ENCODE data around the gene CFTR.

Gene CFTR

DNA sequence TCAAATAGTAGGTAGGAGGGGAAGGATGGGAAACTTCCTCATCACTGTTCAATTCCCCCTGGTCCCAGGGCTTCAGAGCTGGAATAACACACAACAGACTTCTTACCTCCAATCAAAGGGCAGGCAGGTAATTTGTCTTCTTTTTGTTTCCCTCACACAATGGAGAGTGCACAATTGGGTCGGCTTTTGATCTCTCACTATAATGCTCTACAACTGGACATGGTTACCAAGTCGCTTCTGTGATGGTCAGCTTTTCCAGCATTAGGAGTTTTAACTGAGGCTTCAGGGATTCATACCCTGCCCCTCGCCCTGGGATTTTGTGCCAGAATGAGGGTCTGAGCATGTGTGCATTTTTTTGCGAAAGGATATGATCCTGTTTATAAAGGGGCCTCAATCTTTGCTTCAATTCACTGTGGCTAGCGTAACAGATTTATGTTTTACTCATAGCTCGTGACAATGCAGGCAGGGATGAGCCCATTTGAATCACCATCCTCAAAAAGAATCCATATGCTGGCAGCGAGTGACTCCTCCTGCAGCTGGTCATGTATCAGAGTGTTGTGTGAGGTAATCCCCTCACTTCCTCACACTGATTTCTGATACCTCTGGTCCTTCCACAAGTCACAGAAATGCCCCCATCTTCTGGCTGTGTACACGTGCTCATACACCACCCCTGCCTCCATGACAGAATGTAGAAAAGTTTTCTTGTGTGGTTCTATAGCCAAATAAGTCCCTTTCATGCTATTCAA lies 203.8 kb downstream of the CFTR start:
- H2AK5ac ChIP-seq (ENCODE audit: low read length), result no peak overlapping the region
- H3K56ac ChIP-seq (ENCODE audit: low read length), result no peak overlapping the region
- H3K79me1 ChIP-seq (ENCODE audit: low read length), result no peaks in the 10 kb centered on the region
- no peak overlapping the region for H4K5ac ChIP-seq (ENCODE audit: low read length)
- H3K4me3 ChIP-seq (ENCODE audit: low read length), result no peak overlapping the region
- H4K8ac ChIP-seq (ENCODE audit: low read depth, low read length), result no peak overlapping the region
- no peak overlapping the region for H2BK5ac ChIP-seq (ENCODE audit: low read length)
- no peak overlapping the region for H3K23ac ChIP-seq (ENCODE audit: low read length)
- no peak overlapping the region for H2BK15ac ChIP-seq (replicated peaks; ENCODE audit: low read depth)
- no peak overlapping the region for H3K4me2 ChIP-seq (ENCODE audit: low read length)
- DNase-seq, result no peak
- H2BK120ac ChIP-seq (ENCODE audit: low read depth, low read length), result no peak overlapping the region
- no peak overlapping the region for H3K9ac ChIP-seq (ENCODE audit: low read length)
- H3K18ac ChIP-seq (ENCODE audit: low read length), result no peak overlapping the region
- WGBS (ENCODE audit: extremely low coverage, insufficient coverage, low lambda C conversion rate), result no CpG with 5 or more reads among the region's 8 CpGs
- H3K27ac ChIP-seq (ENCODE audit: low read depth, low read length), result no peak overlapping the region
- no peaks in the 10 kb centered on the region for H3K27me3 ChIP-seq (ENCODE audit: insufficient read depth, low read length, poor library complexity)
- no peaks in the 10 kb centered on the region for H3K79me2 ChIP-seq (ENCODE audit: control insufficient read depth, insufficient read depth, low read length)
- no peaks in the 10 kb centered on the region for H3K36me3 ChIP-seq (ENCODE audit: control insufficient read depth, insufficient read depth, low read length)
- no peaks in the 10 kb centered on the region for H3K4me1 ChIP-seq (ENCODE audit: control insufficient read depth, low read depth, low read length)
- H3K4ac ChIP-seq (ENCODE audit: low read depth, low read length), result no peak overlapping the region

DNA sequence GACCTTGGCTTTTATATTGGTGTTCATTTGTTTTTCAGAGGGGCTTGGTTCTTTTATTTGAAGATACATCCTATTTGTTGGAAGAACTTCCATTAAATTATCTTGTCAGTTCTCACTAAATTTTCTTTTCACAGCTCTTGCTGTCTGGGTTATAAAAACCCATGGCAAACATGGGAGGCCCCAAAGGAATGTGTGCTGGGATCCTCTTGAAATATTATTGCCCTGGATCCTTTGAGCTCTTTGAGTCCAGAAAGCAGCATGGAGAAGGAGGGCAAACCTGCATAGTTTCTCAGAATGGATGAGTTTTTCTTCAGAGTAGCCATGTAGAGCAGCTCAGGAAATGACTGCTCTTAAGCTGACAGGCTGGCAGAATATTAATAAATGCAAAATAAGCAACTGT lies 206.0 kb downstream of the CFTR start:
- Histone ChIP-seq H3K18ac (ENCODE audit: low read length) (peak overlapping the region; percentile 84), H3K27ac (ENCODE audit: low read depth, low read length) (no peak overlapping the region), H2AK5ac (ENCODE audit: low read length) (no peak overlapping the region), H2BK15ac (replicated peaks; ENCODE audit: low read depth) (no peak overlapping the region), H3K56ac (ENCODE audit: low read length) (no peak overlapping the region), H3K79me2 (ENCODE audit: control insufficient read depth, insufficient read depth, low read length) (no peaks in the 10 kb centered on the region), H3K4me1 (ENCODE audit: control insufficient read depth, low read depth, low read length) (peaks cover 5% of the 10 kb centered on the region), H3K9ac (ENCODE audit: low read length) (no peak overlapping the region), H3K4me2 (ENCODE audit: low read length) (no peak overlapping the region), H3K36me3 (ENCODE audit: control insufficient read depth, insufficient read depth, low read length) (no peaks in the 10 kb centered on the region), H3K23ac (ENCODE audit: low read length) (no peak overlapping the region), H3K4me3 (ENCODE audit: low read length) (no peak overlapping the region), H4K8ac (ENCODE audit: low read depth, low read length) (no peak overlapping the region), H4K5ac (ENCODE audit: low read length) (no peak overlapping the region), H2BK5ac (ENCODE audit: low read length) (no peak overlapping the region), H2BK120ac (ENCODE audit: low read depth, low read length) (peak overlapping the region; percentile 45), H3K79me1 (ENCODE audit: low read length) (no peaks in the 10 kb centered on the region), H3K27me3 (ENCODE audit: insufficient read depth, low read length, poor library complexity) (no peaks in the 10 kb centered on the region), H3K4ac (ENCODE audit: low read depth, low read length) (no peak overlapping the region)
- no peak for DNase-seq

DNA sequence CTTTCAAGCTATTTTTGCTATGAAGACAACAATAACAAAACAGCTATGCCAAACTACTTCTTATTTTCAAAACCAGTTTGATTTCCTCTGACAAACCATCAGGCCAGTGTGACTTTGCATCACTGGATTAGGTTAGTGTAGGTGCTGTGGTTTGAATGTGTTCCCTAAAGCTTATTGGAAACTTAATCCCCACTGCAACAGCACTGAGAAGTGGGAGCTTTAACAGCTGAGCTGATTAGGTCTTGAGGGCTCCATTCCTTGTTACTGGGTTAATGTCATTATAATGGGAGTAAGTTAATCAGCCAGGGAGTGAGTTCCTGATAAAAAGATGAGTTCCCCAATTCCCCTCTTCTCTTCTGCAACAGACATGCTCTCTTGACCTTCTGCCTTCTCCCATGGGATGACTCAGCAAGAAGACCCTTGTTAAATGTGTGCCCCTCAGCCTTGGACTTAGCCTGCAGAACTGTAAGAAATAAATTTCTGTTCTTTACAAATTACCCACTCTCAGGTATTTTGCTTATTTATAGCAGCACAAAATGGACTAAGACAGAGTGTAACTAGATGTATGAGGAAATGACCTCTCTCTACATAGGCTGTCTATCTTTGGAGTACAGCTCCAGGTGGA lies 206.6 kb downstream of the CFTR start:
- Histone ChIP-seq H2BK5ac (ENCODE audit: low read length) (no peak overlapping the region), H2BK120ac (ENCODE audit: low read depth, low read length) (no peak overlapping the region), H3K79me2 (ENCODE audit: control insufficient read depth, insufficient read depth, low read length) (no peaks in the 10 kb centered on the region), H4K5ac (ENCODE audit: low read length) (no peak overlapping the region), H3K27me3 (ENCODE audit: insufficient read depth, low read length, poor library complexity) (no peaks in the 10 kb centered on the region), H3K79me1 (ENCODE audit: low read length) (no peaks in the 10 kb centered on the region), H2BK15ac (replicated peaks; ENCODE audit: low read depth) (no peak overlapping the region), H3K4me3 (ENCODE audit: low read length) (no peak overlapping the region), H3K56ac (ENCODE audit: low read length) (no peak overlapping the region), H4K8ac (ENCODE audit: low read depth, low read length) (no peak overlapping the region), H3K18ac (ENCODE audit: low read length) (no peak overlapping the region), H3K36me3 (ENCODE audit: control insufficient read depth, insufficient read depth, low read length) (no peaks in the 10 kb centered on the region), H3K23ac (ENCODE audit: low read length) (no peak overlapping the region), H3K4me2 (ENCODE audit: low read length) (no peak overlapping the region), H2AK5ac (ENCODE audit: low read length) (no peak overlapping the region), H3K27ac (ENCODE audit: low read depth, low read length) (no peak overlapping the region), H3K4ac (ENCODE audit: low read depth, low read length) (no peak overlapping the region), H3K4me1 (ENCODE audit: control insufficient read depth, low read depth, low read length) (peaks cover 5% of the 10 kb centered on the region), H3K9ac (ENCODE audit: low read length) (no peak overlapping the region)
- peak; percentile 68 for DNase-seq

DNA sequence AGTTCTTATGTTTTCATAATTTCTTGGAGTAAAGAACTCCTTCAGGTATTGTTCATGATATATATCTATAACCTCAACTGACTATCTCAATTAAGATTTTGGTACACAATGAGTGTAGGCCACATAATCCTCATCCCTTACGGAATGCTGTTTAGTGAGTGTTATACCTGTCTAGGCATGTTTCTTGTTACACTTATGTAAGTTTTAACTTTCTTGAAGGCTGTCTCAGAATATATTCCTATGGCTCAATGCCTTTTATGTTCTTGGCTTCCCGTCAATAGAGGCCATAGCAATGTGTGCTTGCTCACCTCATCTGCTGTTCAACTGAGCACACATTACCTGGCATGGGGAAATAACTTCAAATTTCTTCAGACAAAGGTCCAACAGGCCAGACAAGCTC lies 208.3 kb downstream of the CFTR start:
- Histone ChIP-seq H2AK5ac (ENCODE audit: low read length) (no peak overlapping the region), H3K27ac (ENCODE audit: low read depth, low read length) (no peak overlapping the region), H2BK120ac (ENCODE audit: low read depth, low read length) (no peak overlapping the region), H3K23ac (ENCODE audit: low read length) (no peak overlapping the region), H3K56ac (ENCODE audit: low read length) (no peak overlapping the region), H4K8ac (ENCODE audit: low read depth, low read length) (no peak overlapping the region), H3K36me3 (ENCODE audit: control insufficient read depth, insufficient read depth, low read length) (no peaks in the 10 kb centered on the region), H4K5ac (ENCODE audit: low read length) (no peak overlapping the region), H2BK15ac (replicated peaks; ENCODE audit: low read depth) (no peak overlapping the region), H3K4me1 (ENCODE audit: control insufficient read depth, low read depth, low read length) (peaks cover 5% of the 10 kb centered on the region), H3K4ac (ENCODE audit: low read depth, low read length) (no peak overlapping the region), H3K9ac (ENCODE audit: low read length) (no peak overlapping the region), H3K18ac (ENCODE audit: low read length) (no peak overlapping the region), H3K4me3 (ENCODE audit: low read length) (no peak overlapping the region), H3K27me3 (ENCODE audit: insufficient read depth, low read length, poor library complexity) (no peaks in the 10 kb centered on the region), H3K4me2 (ENCODE audit: low read length) (no peak overlapping the region), H3K79me1 (ENCODE audit: low read length) (no peaks in the 10 kb centered on the region), H2BK5ac (ENCODE audit: low read length) (no peak overlapping the region), H3K79me2 (ENCODE audit: control insufficient read depth, insufficient read depth, low read length) (no peaks in the 10 kb centered on the region)
- no CpG with 5 or more reads among the region's 2 CpGs for WGBS (ENCODE audit: extremely low coverage, insufficient coverage, low lambda C conversion rate)
- no peak for DNase-seq

DNA sequence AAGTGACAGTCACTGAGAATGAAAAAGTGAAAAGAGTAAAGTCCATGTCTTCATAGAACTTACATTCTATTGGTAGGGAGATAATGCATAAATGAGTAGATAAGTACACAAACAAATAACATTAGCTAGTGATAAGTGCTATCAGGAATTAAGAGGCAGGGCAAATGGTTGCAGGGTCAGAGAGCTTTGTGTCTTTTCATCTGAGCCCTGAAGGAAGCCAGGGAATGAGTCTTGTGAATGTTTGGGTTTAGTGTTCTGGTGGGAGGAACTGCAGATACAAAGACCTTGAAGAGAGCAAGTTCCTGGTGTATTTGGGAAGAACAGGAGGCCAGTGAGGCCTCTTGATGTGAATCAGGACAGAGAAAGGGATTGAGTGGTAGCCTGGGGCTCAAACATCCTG lies 209.6 kb downstream of the CFTR start:
- Histone ChIP-seq H3K4ac (ENCODE audit: low read depth, low read length) (no peak overlapping the region), H3K9ac (ENCODE audit: low read length) (no peak overlapping the region), H3K18ac (ENCODE audit: low read length) (no peak overlapping the region), H4K8ac (ENCODE audit: low read depth, low read length) (no peak overlapping the region), H2BK120ac (ENCODE audit: low read depth, low read length) (no peak overlapping the region), H3K79me1 (ENCODE audit: low read length) (no peaks in the 10 kb centered on the region), H2BK5ac (ENCODE audit: low read length) (peak overlapping the region; percentile 76), H3K79me2 (ENCODE audit: control insufficient read depth, insufficient read depth, low read length) (no peaks in the 10 kb centered on the region), H3K27ac (ENCODE audit: low read depth, low read length) (peak overlapping the region; percentile 60), H2AK5ac (ENCODE audit: low read length) (no peak overlapping the region), H2BK15ac (replicated peaks; ENCODE audit: low read depth) (no peak overlapping the region), H3K27me3 (ENCODE audit: insufficient read depth, low read length, poor library complexity) (no peaks in the 10 kb centered on the region), H3K4me2 (ENCODE audit: low read length) (no peak overlapping the region), H3K4me1 (ENCODE audit: control insufficient read depth, low read depth, low read length) (peaks cover 5% of the 10 kb centered on the region), H3K23ac (ENCODE audit: low read length) (no peak overlapping the region), H3K4me3 (ENCODE audit: low read length) (no peak overlapping the region), H4K5ac (ENCODE audit: low read length) (no peak overlapping the region), H3K36me3 (ENCODE audit: control insufficient read depth, insufficient read depth, low read length) (no peaks in the 10 kb centered on the region), H3K56ac (ENCODE audit: low read length) (no peak overlapping the region)
- peak; percentile 85 for DNase-seq

DNA sequence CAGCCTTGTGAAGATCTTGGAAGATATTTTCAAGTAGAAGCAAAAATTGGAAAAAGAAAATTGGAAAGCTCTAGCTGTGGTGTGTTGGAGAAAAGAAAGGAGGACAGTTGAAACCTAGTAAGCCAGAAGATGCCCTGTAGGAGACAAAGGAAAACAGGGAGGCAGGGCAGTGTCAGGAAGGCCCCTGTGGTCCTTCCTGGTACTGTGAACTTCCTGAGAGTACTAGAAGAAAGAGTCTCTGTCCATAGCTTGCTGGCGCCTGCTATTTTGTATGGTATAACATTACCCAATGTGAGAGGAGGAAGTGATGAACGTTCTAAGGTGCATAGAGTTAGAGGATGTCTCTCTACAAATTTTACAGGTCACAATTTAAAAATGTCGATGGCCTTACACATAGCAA lies 210.3 kb downstream of the CFTR start:
- no peaks in the 10 kb centered on the region for H3K79me1 ChIP-seq (ENCODE audit: low read length)
- no peak overlapping the region for H3K9ac ChIP-seq (ENCODE audit: low read length)
- H3K4me2 ChIP-seq (ENCODE audit: low read length), result no peak overlapping the region
- no peaks in the 10 kb centered on the region for H3K79me2 ChIP-seq (ENCODE audit: control insufficient read depth, insufficient read depth, low read length)
- no peak for DNase-seq
- no peak overlapping the region for H3K4me3 ChIP-seq (ENCODE audit: low read length)
- peak overlapping the region; percentile 60 for H3K27ac ChIP-seq (ENCODE audit: low read depth, low read length)
- WGBS (ENCODE audit: extremely low coverage, insufficient coverage, low lambda C conversion rate), result no CpG with 5 or more reads among the region's 3 CpGs
- peaks cover 5% of the 10 kb centered on the region for H3K4me1 ChIP-seq (ENCODE audit: control insufficient read depth, low read depth, low read length)
- no peak overlapping the region for H2BK5ac ChIP-seq (ENCODE audit: low read length)
- H4K8ac ChIP-seq (ENCODE audit: low read depth, low read length), result no peak overlapping the region
- no peak overlapping the region for H3K56ac ChIP-seq (ENCODE audit: low read length)
- H2BK120ac ChIP-seq (ENCODE audit: low read depth, low read length), result no peak overlapping the region
- H3K36me3 ChIP-seq (ENCODE audit: control insufficient read depth, insufficient read depth, low read length), result no peaks in the 10 kb centered on the region
- H3K4ac ChIP-seq (ENCODE audit: low read depth, low read length), result no peak overlapping the region
- no peak overlapping the region for H2AK5ac ChIP-seq (ENCODE audit: low read length)
- H3K27me3 ChIP-seq (ENCODE audit: insufficient read depth, low read length, poor library complexity), result no peaks in the 10 kb centered on the region
- no peak overlapping the region for H3K23ac ChIP-seq (ENCODE audit: low read length)
- H4K5ac ChIP-seq (ENCODE audit: low read length), result no peak overlapping the region
- H2BK15ac ChIP-seq (replicated peaks; ENCODE audit: low read depth), result no peak overlapping the region
- H3K18ac ChIP-seq (ENCODE audit: low read length), result no peak overlapping the region
